HCT116 (cell line): Measurements from ENCODE around the gene GJE1. TPM values are rescaled to one million over a fixed set of nuclear protein-coding genes. Genes with fewer than 3 reads are reported as not detected.

Source experiments
- ATAC-seq: fragments of 200-7000 bp; cut with Tn5 transposase; 2 replicates; pipeline ENCODE4 v1.9.1; 2020; ENCODE audit warnings: mild to moderate bottlenecking, moderate library complexity
- BruUV-seq: library from RNA; stranded (reverse); fragments of 400-500 nt; replicated peaks from 2 replicates; lab custom pipeline; 2021; lab: Mats Ljungman, UMichigan
- CTCF ChIA-PET: fragments of 300-600 bp; sonication (Branson Sonifier 250); formaldehyde crosslinking; loops from one replicate; lab custom pipeline; 2021; ENCODE audit warnings: antibody characterized with exemption; lab: Charles Lee
- POLR2A ChIA-PET: fragments of 300-600, 350-600 bp; sonication (Branson Sonifier 250); formaldehyde crosslinking; loops from one replicate; lab custom pipeline; 2021; ENCODE audit warnings: antibody characterized with exemption; lab: Charles Lee
- RAD21 ChIA-PET, 2 experiments: fragments of 300-600 bp; sonication (Branson Sonifier 250); formaldehyde crosslinking; loops; one replicate each; lab custom pipeline; 2023; ENCODE audit warnings: low total read pairs in 2 of 2; ENCODE audit not compliant: uncharacterized antibody in 2 of 2, unreplicated experiment in 2 of 2, low non-redundant PET in 1 of 2; lab: Charles Lee
- DNase-seq: peaks from one replicate; pipeline ENCODE4 v3.0.0-alpha.2; 2010; ENCODE audit warnings: low read depth, low spot score
- H2AFZ ChIP-seq: fragments of 200-600 bp; shearing (Covaris generic), sonication (generic); 2 replicates; pipeline ENCODE4 v1.6.1; 2017; ENCODE audit warnings: low read depth, mixed run types, mixed read lengths, antibody characterized with exemption, low read length; ENCODE audit not compliant: poor library complexity, severe bottlenecking
- H3K27ac ChIP-seq: 2 replicates; pipeline ENCODE4 v1.5.1; 2012; ENCODE audit warnings: low read depth, low read length
- H3K27me3 ChIP-seq: fragments of 200-600 bp; sonication (generic); 2 replicates; pipeline ENCODE4 v1.6.1; 2016; ENCODE audit warnings: mixed run types, low read length, mixed read lengths; ENCODE audit not compliant: insufficient read depth
- H3K36me3 ChIP-seq, 2 experiments: fragments of 200-500 bp in 1 of 2; fragments of 200-600 bp in 1 of 2; sonication (Bioruptor generic) in 1 of 2; sonication (generic) in 1 of 2; 2 replicates each; pipeline versions ENCODE4 v1.5.1 to v1.6.1; 2014 to 2016; ENCODE audit warnings: low read length in 2 of 2, inconsistent platforms in 1 of 2, mixed read lengths in 1 of 2, mixed run types in 1 of 2; ENCODE audit not compliant: insufficient read depth in 2 of 2, control insufficient read depth in 1 of 2
- H3K4me1 ChIP-seq, 2 experiments: fragments of 200-600 bp in 1 of 2; sonication (generic) in 1 of 2; 2 replicates each; pipeline versions ENCODE4 v1.5.1 to v1.6.1; 2012 to 2017; ENCODE audit warnings: low read length in 2 of 2, inconsistent platforms in 1 of 2, mild to moderate bottlenecking in 1 of 2, mixed read lengths in 1 of 2, mixed run types in 1 of 2, moderate library complexity in 1 of 2; ENCODE audit not compliant: insufficient read depth in 2 of 2, control insufficient read depth in 1 of 2
- H3K4me2 ChIP-seq: fragments of 200-600 bp; sonication (generic); 2 replicates; pipeline ENCODE4 v1.6.1; 2017; ENCODE audit warnings: mixed run types, low read length, mixed read lengths
- H3K4me3 ChIP-seq, 2 experiments: fragments of 200-600 bp in 1 of 2; sonication (generic) in 1 of 2; replicated peaks in 1 of 2; 2 replicates each; pipeline ENCODE4 v1.5.1; 2011 to 2016; ENCODE audit warnings: low read length in 2 of 2, control low read depth in 1 of 2, low read depth in 1 of 2, mild to moderate bottlenecking in 1 of 2, mixed read lengths in 1 of 2, mixed run types in 1 of 2
- H3K79me2 ChIP-seq: fragments of 200-600 bp; sonication (generic); 2 replicates; pipeline ENCODE4 v1.6.1; 2017; ENCODE audit warnings: mild to moderate bottlenecking, mixed run types, low read length, moderate library complexity, mixed read lengths; ENCODE audit not compliant: insufficient read depth
- H3K9ac ChIP-seq: fragments of 200-600 bp; sonication (generic); 2 replicates; pipeline ENCODE4 v1.6.1; 2016; ENCODE audit warnings: low read length, mixed read lengths
- H3K9me2 ChIP-seq: fragments of 200-600 bp; sonication (generic), shearing (Covaris generic); 2 replicates; pipeline ENCODE4 v1.6.1; 2017; ENCODE audit warnings: mixed run types, mild to moderate bottlenecking, moderate library complexity; ENCODE audit not compliant: insufficient read depth
- H3K9me3 ChIP-seq, 2 experiments: fragments of 200-500 bp in 1 of 2; fragments of 200-600 bp in 1 of 2; sonication (Bioruptor generic) in 1 of 2; sonication (generic) in 1 of 2; 2 replicates each; pipeline ENCODE4 v1.6.1; 2014 to 2017; ENCODE audit warnings: low read length in 2 of 2, mixed read lengths in 2 of 2, inconsistent platforms in 1 of 2, low read depth in 1 of 2, mild to moderate bottlenecking in 1 of 2, mixed run types in 1 of 2, moderate library complexity in 1 of 2; ENCODE audit not compliant: control insufficient read depth in 1 of 2, insufficient read depth in 1 of 2
- H4K20me1 ChIP-seq: fragments of 200-600 bp; sonication (generic), shearing (Covaris generic); 2 replicates; pipeline ENCODE4 v1.6.1; 2017; ENCODE audit warnings: mixed run types, mild to moderate bottlenecking, moderate library complexity; ENCODE audit not compliant: insufficient read depth
- EZH2 ChIP-seq: fragments of 200-600 bp; sonication (generic); IDR thresholded peaks from 2 replicates; pipeline ENCODE4 v1.6.1; 2017; ENCODE audit warnings: antibody characterized with exemption, mixed run types
- POLR2AphosphoS5 ChIP-seq: IDR thresholded peaks from 2 replicates; pipeline ENCODE4 v1.6.1; 2011; ENCODE audit warnings: mild to moderate bottlenecking, low read depth, low read length, moderate library complexity
- ZFX ChIP-seq: fragments of 450-650 bp; IDR thresholded peaks from 2 replicates; pipeline ENCODE4 v1.6.1; 2017
- intact Hi-C: fragments of 100-400 bp; cut with micrococcal nuclease; formaldehyde crosslinking; loops from 2 replicates; pipeline ENCODE4 v1.10.0; 2022
- total RNA-seq: library from RNA; stranded (reverse); gene quantifications from one replicate; pipeline ENCODE4 v1.2.1, GENCODE V29; 2021; ENCODE audit not compliant: unreplicated experiment

Gene GJE1
- total RNA-seq, 1 experiment from 2014 or later: not detected

GRCh38 chr6:142162780-142163179, 30.1 kb downstream of the GJE1 start:
- Histone ChIP-seq H3K4me1 (no peaks in the 10 kb centered on the region), H4K20me1 (peaks cover 12% of the 10 kb centered on the region; the same call in 1 of the 2 replicates), H3K27ac (no peak overlapping the region), H3K4me2 (no peak overlapping the region), H3K27me3 (no peaks in the 10 kb centered on the region), H3K9me3 (no peaks in the 10 kb centered on the region), H3K4me3 (no peak overlapping the region), H3K79me2 (peaks cover 98% of the 10 kb centered on the region), H3K9ac (no peak overlapping the region), H3K36me3 (peaks cover 0 to 2% of the 10 kb centered on the region in 2 experiments; a peak in 1 of 4 replicates), H2AFZ (no peak overlapping the region), H3K9me2 (no peaks in the 10 kb centered on the region)
- ChIA-PET CTCF (no interaction called here), RAD21 (no interaction called here), POLR2A (no interaction called here)
- TF ChIP-seq POLR2AphosphoS5: no peak
- TF ChIP-seq EZH2: no peak
- BruUV-seq: no TSS peak
- intact Hi-C loops: no loop called here
- DNase-seq: no peak
- ATAC-seq: no peak

- H3K9ac ChIP-seq: no peak overlapping the region
- no peaks in the 10 kb centered on the region for H3K9me3 ChIP-seq
- ATAC-seq (no peak), DNase-seq (no peak)
- H3K27ac ChIP-seq: no peak overlapping the region
- H3K9me2 ChIP-seq: no peaks in the 10 kb centered on the region
- POLR2A ChIA-PET: no interaction called here
- peaks cover 0 to 15% of the 10 kb centered on the region in 2 experiments; a peak in 3 of 4 replicates for H3K36me3 ChIP-seq
- RAD21 ChIA-PET: no interaction called here
- peaks cover 82% of the 10 kb centered on the region for H3K79me2 ChIP-seq
- H3K4me3 ChIP-seq: no peak overlapping the region
- intact Hi-C loops: no loop called here
- H4K20me1 ChIP-seq: peaks cover 7% of the 10 kb centered on the region; the same call in 1 of the 2 replicates
- CTCF ChIA-PET: interaction anchor here (1.3 to 2.0 kb wide), 2 partner anchors 9 to 43 kb away, joined by 3 to 10 read pairs; no protein-coding TSS in a partner anchor
- BruUV-seq: no TSS peak
- H2AFZ ChIP-seq: no peak overlapping the region
- H3K4me2 ChIP-seq: no peak overlapping the region
- H3K4me1 ChIP-seq: no peaks in the 10 kb centered on the region
- TF ChIP-seq EZH2: no peak
- no peak for TF ChIP-seq ZFX
- no peaks in the 10 kb centered on the region for H3K27me3 ChIP-seq
Measured at GRCh38 chr6:142165227-142165626, 32.5 kb downstream of the GJE1 start.
